Caki2 (cell line): ENCODE data around the gene STARD7. TPM values are rescaled to one million over a fixed set of nuclear protein-coding genes. Genes with fewer than 3 reads are reported as not detected.
"Not testable (repeated sequence)": the region's sequence is repeated elsewhere in the genome, so short reads cannot be mapped to it uniquely, and the experiment has no call there.

Source experiments
- DNase-seq: peaks from one replicate; pipeline ENCODE4 v3.0.0-alpha.2; 2015; ENCODE audit warnings: low read depth
- in situ Hi-C: cut with HindIII; loops from 2 replicates; pipeline ENCODE4 v1.10.0; 2016; ENCODE audit warnings: low sequenced_read_pairs, low pct_unique_long_range_greater_than_20kb, mixed read lengths
- total RNA-seq: library from RNA; depleted of rRNA; stranded (reverse); fragments of >200 nt; shearing (Covaris generic); gene quantifications from 2 replicates; pipeline ENCODE4 v1.2.3, GENCODE V29; 2014; ENCODE audit warnings: low replicate concordance

STARD7 gene
- total RNA-seq, 1 experiment from 2014 or later = 156 TPM

DNA sequence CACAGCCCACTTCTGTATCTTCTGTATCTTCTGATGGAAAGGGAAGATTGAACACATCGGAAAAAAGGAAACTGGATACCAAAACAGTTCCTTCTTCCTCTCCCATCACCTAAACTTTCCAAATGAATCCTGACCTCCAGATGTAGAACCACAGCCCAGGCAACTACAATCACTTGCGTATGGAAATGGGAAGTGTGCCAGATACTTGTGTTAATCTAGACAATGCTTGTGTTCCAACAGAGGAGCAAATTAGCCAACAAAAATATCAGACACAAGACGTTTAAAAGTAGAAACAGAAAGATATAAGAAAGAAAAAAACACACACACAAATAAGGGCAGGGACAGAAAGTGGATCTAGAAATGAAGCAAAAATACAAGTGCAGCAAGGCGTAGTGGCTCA, 32.0 kb downstream of the STARD7 start:
- no peak for DNase-seq
- in situ Hi-C loops = no loop called here

GRCh38 chr2:96175951-96176350, 32.7 kb downstream of the STARD7 start:
- in situ Hi-C loops = no loop called here
- DNase-seq = no peak

DNA sequence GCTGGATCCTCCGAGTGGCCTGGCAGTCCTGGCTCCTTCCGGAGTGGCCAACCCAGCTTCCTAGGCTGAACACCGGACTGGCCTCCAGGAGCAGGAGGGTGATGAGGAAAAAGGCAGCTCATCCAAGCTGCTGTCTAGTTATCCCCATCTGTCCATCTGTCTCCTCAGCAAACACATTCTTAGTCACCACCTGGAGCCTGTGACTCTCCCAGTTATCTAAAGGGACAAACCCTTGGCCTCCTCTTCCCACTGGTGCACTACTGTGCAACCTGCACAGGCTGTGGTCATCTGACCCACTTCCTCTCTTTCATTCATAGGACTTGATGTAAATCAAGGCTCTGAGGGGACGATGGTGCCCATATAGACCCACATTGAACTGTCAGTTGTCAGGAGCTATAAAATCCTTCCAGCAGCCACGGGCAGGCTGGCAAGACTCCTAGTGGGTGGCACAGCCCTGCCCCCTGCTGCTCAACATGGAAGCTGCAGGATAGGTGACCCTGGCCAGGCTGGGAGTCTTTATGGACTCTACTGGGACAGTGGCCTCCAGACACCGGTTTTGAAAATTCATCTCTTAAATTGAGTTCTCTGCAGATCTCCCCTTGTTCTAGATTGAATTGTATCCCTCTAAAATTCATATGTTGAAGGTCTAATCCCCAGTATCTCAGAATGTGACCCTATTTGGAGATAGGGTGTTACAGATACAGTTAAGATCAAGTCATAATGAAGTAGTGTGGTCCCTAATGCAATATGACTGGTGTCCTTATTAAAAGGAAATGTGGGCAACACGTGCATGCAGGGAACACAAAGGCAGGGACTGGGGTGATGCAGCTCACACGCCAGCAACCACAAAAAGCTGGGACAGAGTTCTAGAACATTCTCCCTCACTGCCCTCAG, 34.1 kb downstream of the STARD7 start:
- peak; percentile 60 for DNase-seq
- in situ Hi-C loops = no loop called here

- in situ Hi-C loops = no loop called here
- DNase-seq = no peak
Observed at GRCh38 chr2:96171831-96172230, 36.8 kb downstream of the STARD7 start.

- no peak for DNase-seq
- in situ Hi-C loops = no loop called here
Observed at GRCh38 chr2:96170626-96171025, 38.0 kb downstream of the STARD7 start.

- in situ Hi-C loops = no loop called here
- DNase-seq = no peak
Observed at GRCh38 chr2:96169868-96170507, 38.6 kb downstream of the STARD7 start.

GRCh38 chr2:96167407-96168013, 41.1 kb downstream of the STARD7 start:
- DNase-seq = no peak
- in situ Hi-C loops = no loop called here

- in situ Hi-C loops = no loop called here
- DNase-seq = no peak
Observed at GRCh38 chr2:96164459-96165184, 44.0 kb downstream of the STARD7 start.

DNA sequence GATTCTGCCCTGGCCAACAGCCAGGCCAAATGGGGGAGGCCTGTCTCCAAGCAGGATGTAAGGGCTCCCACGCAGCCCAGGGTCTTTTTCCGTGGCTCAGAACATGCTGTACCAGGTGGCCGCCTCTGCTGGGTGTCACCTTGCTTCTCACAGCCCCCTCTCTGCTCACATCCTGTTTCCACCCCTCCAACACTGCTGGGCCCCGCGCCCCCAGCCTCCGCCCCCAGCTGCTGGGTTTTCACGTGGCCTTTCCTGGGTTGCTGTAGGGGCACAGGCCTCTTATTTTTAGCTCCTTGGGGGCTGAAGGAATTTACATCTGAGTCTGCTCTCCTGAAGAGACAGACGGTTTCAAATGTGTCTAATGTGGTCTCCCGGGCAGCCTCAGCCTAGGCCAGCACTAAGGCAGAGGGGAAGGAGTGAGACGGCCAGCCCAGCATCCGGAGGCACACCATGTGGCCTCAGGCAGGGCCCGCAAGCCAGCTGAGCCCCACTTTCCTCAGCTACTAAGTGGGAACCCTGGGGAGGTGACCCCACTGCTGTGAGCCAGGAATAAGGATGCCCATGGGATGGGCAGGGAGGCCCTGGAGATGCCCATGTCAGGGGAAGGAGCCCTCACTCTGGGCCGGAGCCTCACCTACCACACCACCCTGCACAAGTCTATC, 44.7 kb downstream of the STARD7 start:
- in situ Hi-C loops = no loop called here
- DNase-seq = no peak

DNA sequence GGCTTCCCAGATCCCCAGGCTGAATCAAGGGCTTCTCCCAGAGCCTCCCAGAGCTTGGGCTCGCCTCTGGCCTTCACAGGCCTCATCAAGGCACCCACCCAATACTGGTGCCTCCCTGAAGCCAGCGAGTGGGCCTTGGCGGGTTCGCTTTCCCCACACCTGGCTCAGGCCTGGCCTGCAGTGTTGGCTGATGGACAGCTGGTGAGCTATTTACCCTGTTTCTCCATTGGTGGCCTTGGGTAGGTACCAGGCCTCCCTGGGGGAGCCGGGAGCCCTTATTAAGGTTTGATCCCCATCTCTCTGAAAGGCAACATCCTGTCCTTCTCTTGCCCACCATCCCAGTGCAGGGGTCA, 45.2 kb downstream of the STARD7 start:
- DNase-seq = no peak
- in situ Hi-C loops = no loop called here

DNA sequence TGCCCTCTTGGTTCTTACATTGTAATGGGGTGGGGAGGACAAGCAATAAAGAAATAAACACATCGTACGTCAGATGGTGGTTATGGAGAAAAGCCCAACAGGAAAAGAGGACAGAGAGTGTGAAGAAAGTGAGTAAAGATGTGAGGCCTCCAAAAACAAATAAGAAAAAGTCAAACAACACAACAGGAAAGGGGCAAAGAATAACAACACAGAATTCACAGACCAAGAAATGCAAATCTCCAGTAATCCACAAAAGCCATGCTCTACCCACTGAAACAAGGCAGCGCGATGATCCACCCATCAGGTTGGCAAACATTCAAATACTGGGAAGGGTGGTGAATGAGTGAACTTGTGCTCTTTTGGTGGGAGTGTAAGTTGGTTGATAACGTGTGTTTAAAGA, 46.7 kb downstream of the STARD7 start:
- no peak for DNase-seq
- in situ Hi-C loops = no loop called here

GRCh38 chr2:96160366-96160765, 48.3 kb downstream of the STARD7 start:
- in situ Hi-C loops, DNase-seq: not testable (repeated sequence)

- no peak for DNase-seq
- in situ Hi-C loops = no loop called here
Observed at GRCh38 chr2:96159084-96159830, 49.4 kb downstream of the STARD7 start.

GRCh38 chr2:96158554-96158940, 50.1 kb downstream of the STARD7 start:
- DNase-seq = no peak
- in situ Hi-C loops = no loop called here

GRCh38 chr2:96157649-96158553, 50.7 kb downstream of the STARD7 start:
- in situ Hi-C loops = no loop called here
- DNase-seq = no peak

- in situ Hi-C loops = no loop called here
- DNase-seq = no peak
Observed at GRCh38 chr2:96156926-96157648, 51.5 kb downstream of the STARD7 start.
